Naive thymus-derived CD4-positive, alpha-beta T cell (primary cell): ENCODE data around the gene PKD2. TPM values are rescaled to one million over a fixed set of nuclear protein-coding genes. Genes with fewer than 3 reads are reported as not detected.

Experiments
- ATAC-seq: fragments of 150-1000 bp; cut with Tn5 transposase; 2 replicates; pipeline ENCODE4 v1.10.0; 2021; ENCODE audit warnings: mild to moderate bottlenecking, moderate library complexity
- CTCF ChIA-PET: fragments of 350-600 bp; sonication (Branson Sonifier 250); formaldehyde crosslinking; loops from one replicate; lab custom pipeline; 2021; ENCODE audit warnings: antibody characterized with exemption; lab: Charles Lee
- POLR2A ChIA-PET: fragments of 350-600 bp; sonication (Branson Sonifier 250); formaldehyde crosslinking; loops from one replicate; lab custom pipeline; 2021; ENCODE audit warnings: antibody characterized with exemption, inconsistent platforms; lab: Charles Lee
- DNase-seq, 9 donors: peaks; one replicate each; pipeline versions ENCODE4 v3.0.0 to v3.0.0-alpha.2; 2020 to 2022; ENCODE audit warnings: mixed read lengths in 1 of 9
- H3K27ac ChIP-seq: one replicate; pipeline ENCODE4 v1.7.0; 2013; ENCODE audit warnings: mild to moderate bottlenecking, low read depth, low read length, moderate library complexity
- H3K27me3 ChIP-seq, 2 donors: one replicate each; pipeline ENCODE4 v1.7.0; 2013; ENCODE audit warnings: low read length in 2 of 2, mild to moderate bottlenecking in 2 of 2, moderate library complexity in 2 of 2; ENCODE audit not compliant: control insufficient read depth in 2 of 2, insufficient read depth in 2 of 2
- H3K36me3 ChIP-seq, 3 experiments: 1 replicate in 2 of 3; 2 replicates in 1 of 3; pipeline ENCODE4 v1.7.0; 2013; ENCODE audit warnings: low read length in 3 of 3, mild to moderate bottlenecking in 3 of 3, moderate library complexity in 1 of 3; ENCODE audit not compliant: insufficient read depth in 3 of 3, control insufficient read depth in 2 of 3
- H3K4me1 ChIP-seq, 2 donors: one replicate each; pipeline ENCODE4 v1.7.0; 2013; ENCODE audit warnings: low read length in 2 of 2, mild to moderate bottlenecking in 2 of 2, moderate library complexity in 1 of 2; ENCODE audit not compliant: control insufficient read depth in 2 of 2, insufficient read depth in 2 of 2
- H3K4me3 ChIP-seq: 2 replicates; pipeline ENCODE4 v1.7.0; 2013; ENCODE audit warnings: mild to moderate bottlenecking, low read length
- H3K9me3 ChIP-seq, 3 experiments: 1 replicate in 2 of 3; 2 replicates in 1 of 3; pipeline ENCODE4 v1.7.0; 2013; ENCODE audit warnings: low read length in 3 of 3; ENCODE audit not compliant: control insufficient read depth in 2 of 3
- H3K27ac Mint-ChIP-seq, 9 donors: one replicate each; pipeline ENCODE4 v1.8.0; 2020 to 2022; ENCODE audit warnings: mixed read lengths in 9 of 9, mild to moderate bottlenecking in 8 of 9, moderate library complexity in 5 of 9, inconsistent platforms in 2 of 9
- H3K27me3 Mint-ChIP-seq, 5 donors: one replicate each; pipeline ENCODE4 v1.8.0; 2021 to 2022; ENCODE audit warnings: mixed read lengths in 5 of 5, mild to moderate bottlenecking in 1 of 5
- H3K36me3 Mint-ChIP-seq, 5 donors: one replicate each; pipeline ENCODE4 v1.8.0; 2020 to 2022; ENCODE audit warnings: mixed read lengths in 5 of 5, mild to moderate bottlenecking in 3 of 5, inconsistent platforms in 1 of 5
- H3K4me1 Mint-ChIP-seq, 7 donors: one replicate each; pipeline ENCODE4 v1.8.0; 2020 to 2022; ENCODE audit warnings: mixed read lengths in 7 of 7, mild to moderate bottlenecking in 3 of 7, inconsistent platforms in 1 of 7
- H3K4me3 Mint-ChIP-seq, 10 donors: one replicate each; pipeline ENCODE4 v1.8.0; 2020 to 2022; ENCODE audit warnings: mild to moderate bottlenecking in 10 of 10, mixed read lengths in 10 of 10, moderate library complexity in 6 of 10, inconsistent platforms in 2 of 10
- H3K9me3 Mint-ChIP-seq, 11 donors: one replicate each; pipeline ENCODE4 v1.8.0; 2020 to 2022; ENCODE audit warnings: mixed read lengths in 11 of 11, mild to moderate bottlenecking in 4 of 11, inconsistent platforms in 1 of 11, moderate library complexity in 1 of 11
- intact Hi-C, 2 donors: fragments of 100-400 bp; cut with micrococcal nuclease; formaldehyde crosslinking; loops; one replicate each; pipeline ENCODE4 v1.15.1; 2023
- polyA plus RNA-seq, 2 donors: library from polyadenylated mRNA; unstranded; fragments of 300-500 nt; fragmentation: Illumina TruSeq; gene quantifications; one replicate each; pipeline ENCODE4 v1.2.3, GENCODE V29; 2021
- total RNA-seq, 6 experiments: library from RNA in 5 of 6; stranded (reverse) in 5 of 6; gene quantifications; 1 replicate in 5 of 6; 2 replicates in 1 of 6; pipeline ENCODE4 v1.2.3 and lab custom pipeline; 2021 to 2026

PKD2 gene
- total RNA-seq, result 10 to 100 TPM in 1 of 5 experiments, 1 to 10 TPM in 4; 4.9 to 16.1 (median 6.8) TPM
- polyA plus RNA-seq, result 1 to 10 TPM; 2.7 to 7.1 TPM
- total RNA-seq (lab: John Stamatoyannopoulos, UW), result 15.3 reads per million, percentile 45 among the genes with 10 or more reads in this experiment

DNA sequence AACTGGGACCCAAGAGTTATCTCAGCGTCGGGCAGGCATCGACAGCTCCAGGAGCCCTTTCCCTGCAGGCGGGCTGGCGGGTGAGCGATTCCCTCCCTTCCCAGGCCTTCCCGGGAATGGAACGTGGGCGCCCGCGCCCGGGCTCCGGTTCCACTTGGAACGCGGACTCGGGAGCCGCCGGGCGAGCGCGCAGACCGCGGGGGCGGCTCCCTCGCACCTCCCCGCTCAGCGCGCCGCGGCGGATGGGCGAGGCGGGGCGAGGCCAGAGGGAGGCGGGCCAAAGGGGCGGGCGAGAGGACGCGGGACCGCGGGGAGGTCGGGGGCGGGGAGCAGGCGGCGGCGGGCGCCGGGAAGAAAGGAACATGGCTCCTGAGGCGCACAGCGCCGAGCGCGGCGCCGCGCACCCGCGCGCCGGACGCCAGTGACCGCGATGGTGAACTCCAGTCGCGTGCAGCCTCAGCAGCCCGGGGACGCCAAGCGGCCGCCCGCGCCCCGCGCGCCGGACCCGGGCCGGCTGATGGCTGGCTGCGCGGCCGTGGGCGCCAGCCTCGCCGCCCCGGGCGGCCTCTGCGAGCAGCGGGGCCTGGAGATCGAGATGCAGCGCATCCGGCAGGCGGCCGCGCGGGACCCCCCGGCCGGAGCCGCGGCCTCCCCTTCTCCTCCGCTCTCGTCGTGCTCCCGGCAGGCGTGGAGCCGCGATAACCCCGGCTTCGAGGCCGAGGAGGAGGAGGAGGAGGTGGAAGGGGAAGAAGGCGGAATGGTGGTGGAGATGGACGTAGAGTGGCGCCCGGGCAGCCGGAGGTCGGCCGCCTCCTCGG lies at the start of gene PKD2:
TSS of gene PKD2 (plus strand) at position 332 of the 818 bp plus-strand sequence. CDS start at position 431, 99 bp downstream.
- DNase-seq (peak; percentile 10 to 89 (median 54)), ATAC-seq (peak; percentile 92)
- ChIA-PET POLR2A (no interaction called here), CTCF (no interaction called here)
- Histone ChIP-seq H3K4me3 (peak within 1 kb of the TSS; percentile 61), H3K36me3 (no peaks in the 10 kb centered on the region), H3K9me3 (no peaks in the 10 kb centered on the region), H3K27me3 (no peaks in the 10 kb centered on the region), H3K27ac (peak within 1 kb of the TSS; percentile 56), H3K4me1 (peaks cover 6 to 7% of the 10 kb centered on the region in 2 donors)
- Mint-ChIP-seq H3K36me3 (peaks cover 0 to 5% (median 0%) of the 10 kb centered on the region in 5 donors), H3K4me3 (peak within 1 kb of the TSS; percentile 81 to 98 (median 94)), H3K9me3 (peaks cover 0 to 1% (median 0%) of the 10 kb centered on the region in 11 donors), H3K27me3 (peaks cover 0 to 31% (median 3%) of the 10 kb centered on the region in 5 donors), H3K27ac (peak within 1 kb of the TSS; percentile 2 to 90 (median 58)), H3K4me1 (peaks cover 19 to 42% (median 37%) of the 10 kb centered on the region in 7 donors)
- intact Hi-C loops, result loop anchor here (1.0 to 10.0 kb wide), 6 partner anchors 277 to 585 kb away; partner anchors contain the start of genes HERC3 (in 1 of the 2), HERC5 (in 1 of the 2), HERC6 (in 1 of the 2) and PPM1K (in 1 of the 2)

DNA sequence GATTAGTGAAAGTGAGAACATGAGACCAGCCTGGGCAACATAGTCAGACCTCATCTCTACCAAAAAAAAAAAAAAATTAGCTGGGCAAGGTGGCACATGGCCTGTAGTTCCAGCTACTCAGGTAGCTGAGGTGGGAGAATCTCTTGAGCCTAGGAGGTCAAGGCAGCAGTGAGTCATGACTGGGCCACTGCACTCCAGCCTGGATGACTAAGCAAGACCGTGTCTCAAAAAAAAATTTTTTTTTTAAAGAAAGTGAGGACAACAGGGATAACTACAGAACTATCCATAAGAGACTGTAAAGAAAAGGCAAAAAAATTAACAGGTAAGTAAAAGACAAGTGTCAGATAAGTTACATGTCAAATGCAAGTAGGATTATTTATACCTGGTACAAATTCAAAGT lies 45.4 kb upstream of the PKD2 start:
- Histone ChIP-seq H3K4me3 (no peak overlapping the region), H3K27ac (no peak overlapping the region), H3K4me1 (no peaks in the 10 kb centered on the region), H3K36me3 (no peaks in the 10 kb centered on the region), H3K27me3 (no peaks in the 10 kb centered on the region), H3K9me3 (no peaks in the 10 kb centered on the region)
- DNase-seq (no peak), ATAC-seq (no peak)
- intact Hi-C loops, result no loop called here
- Mint-ChIP-seq H3K36me3 (no peaks in the 10 kb centered on the region), H3K27ac (no peak overlapping the region), H3K4me3 (no peak overlapping the region), H3K27me3 (peaks cover 0 to 13% (median 0%) of the 10 kb centered on the region in 5 donors), H3K9me3 (peaks cover 0 to 3% (median 0%) of the 10 kb centered on the region in 11 donors), H3K4me1 (no peaks in the 10 kb centered on the region)
- CTCF ChIA-PET, result no interaction called here
- POLR2A ChIA-PET, result no interaction called here

DNA sequence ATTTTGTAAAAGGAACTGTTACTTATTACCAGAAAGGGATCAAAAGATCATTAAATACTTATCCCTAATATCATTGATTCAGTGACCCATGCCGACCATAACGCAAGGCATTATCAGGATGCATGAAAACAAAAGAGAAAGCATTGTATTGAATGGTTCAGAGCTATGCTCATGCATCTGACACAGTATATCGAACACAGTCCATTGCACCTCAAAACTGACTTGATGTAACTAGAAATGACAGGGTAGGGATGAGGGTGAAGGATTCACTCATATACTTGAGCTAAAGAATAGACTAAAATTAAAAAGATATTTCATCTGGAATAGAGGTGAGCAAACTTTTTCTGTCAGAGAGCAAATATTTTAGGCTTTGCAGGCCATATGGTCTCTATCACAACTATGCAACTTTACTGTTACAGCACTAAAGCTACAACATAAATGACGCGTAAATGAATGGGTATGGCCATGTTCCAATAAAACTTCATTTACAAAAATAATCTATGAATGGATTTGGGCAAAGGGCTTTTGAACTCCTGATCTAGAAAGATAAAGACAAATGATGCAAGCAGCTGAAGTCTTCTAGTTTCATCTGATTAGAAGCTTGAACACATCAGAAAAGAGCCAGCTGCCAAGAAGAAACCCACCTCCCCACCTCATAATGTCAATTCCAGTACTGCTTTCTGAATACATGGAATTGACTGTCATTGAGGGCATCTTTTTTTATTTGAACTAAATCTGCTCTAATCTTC lies 44.9 kb upstream of the PKD2 start:
- no peaks in the 10 kb centered on the region for H3K36me3 Mint-ChIP-seq
- CTCF ChIA-PET, result no interaction called here
- Histone ChIP-seq H3K36me3 (no peaks in the 10 kb centered on the region), H3K9me3 (no peaks in the 10 kb centered on the region), H3K4me3 (no peak overlapping the region), H3K27me3 (no peaks in the 10 kb centered on the region), H3K4me1 (no peaks in the 10 kb centered on the region), H3K27ac (no peak overlapping the region)
- no peak for ATAC-seq
- no peak for DNase-seq
- peaks cover 0 to 3% (median 0%) of the 10 kb centered on the region in 11 donors for H3K9me3 Mint-ChIP-seq
- no peak overlapping the region for H3K27ac Mint-ChIP-seq
- POLR2A ChIA-PET, result no interaction called here
- peaks cover 0 to 19% (median 3%) of the 10 kb centered on the region in 5 donors for H3K27me3 Mint-ChIP-seq
- intact Hi-C loops, result no loop called here
- H3K4me1 Mint-ChIP-seq, result no peaks in the 10 kb centered on the region
- H3K4me3 Mint-ChIP-seq, result no peak overlapping the region

DNA sequence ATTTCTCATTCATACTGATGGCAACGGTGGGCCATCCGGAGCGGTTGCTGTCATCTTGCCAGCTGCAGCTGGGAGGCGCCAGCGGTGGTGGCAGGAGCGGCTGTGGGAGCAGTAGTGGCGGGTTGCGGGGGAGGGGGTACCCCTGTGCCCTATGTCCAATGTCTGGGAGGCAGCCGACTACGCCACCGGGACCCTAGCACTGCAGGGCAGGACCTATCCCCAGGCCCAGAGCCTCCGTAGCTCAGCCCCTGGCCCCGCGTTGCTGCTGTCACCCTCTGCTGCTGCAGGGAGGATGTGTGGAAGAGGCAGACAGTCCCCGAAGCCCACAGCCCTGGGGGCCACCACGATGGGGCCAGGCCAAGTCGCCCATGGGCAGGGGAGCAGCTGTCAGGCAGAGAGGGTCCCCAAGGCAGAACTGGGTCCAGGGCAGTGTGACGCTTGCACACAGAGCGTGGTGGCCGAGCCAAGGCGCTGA lies 41.9 kb upstream of the PKD2 start:
- Mint-ChIP-seq H3K27me3 (peaks cover 15 to 34% (median 23%) of the 10 kb centered on the region in 5 donors), H3K4me1 (no peaks in the 10 kb centered on the region), H3K27ac (no peak overlapping the region), H3K9me3 (no peaks in the 10 kb centered on the region), H3K36me3 (no peaks in the 10 kb centered on the region), H3K4me3 (no peak overlapping the region)
- Histone ChIP-seq H3K36me3 (no peaks in the 10 kb centered on the region), H3K4me1 (no peaks in the 10 kb centered on the region), H3K4me3 (no peak overlapping the region), H3K27me3 (no peaks in the 10 kb centered on the region), H3K27ac (no peak overlapping the region), H3K9me3 (no peaks in the 10 kb centered on the region)
- ATAC-seq, result no peak
- POLR2A ChIA-PET, result no interaction called here
- CTCF ChIA-PET, result no interaction called here
- no peak for DNase-seq
- intact Hi-C loops, result no loop called here

DNA sequence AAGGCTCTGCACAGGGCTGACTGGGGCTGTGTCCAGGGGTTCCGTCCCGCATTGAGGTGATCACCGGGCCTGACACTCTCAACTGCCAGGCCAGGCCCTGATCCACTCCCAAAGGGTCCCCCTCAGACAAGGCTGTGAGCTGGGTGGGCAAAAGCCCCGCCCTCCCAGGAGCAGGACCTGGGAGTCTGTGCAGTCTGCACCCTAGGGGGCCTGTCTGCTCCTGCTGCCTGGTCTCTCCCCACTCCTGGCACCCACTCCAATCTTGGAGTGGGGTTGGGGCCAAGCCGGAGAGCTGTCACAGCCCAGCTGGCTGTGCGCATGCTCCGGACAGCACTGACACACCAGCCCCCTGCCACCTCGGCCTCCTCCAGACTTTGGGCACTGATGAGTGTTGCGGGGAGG lies 41.3 kb upstream of the PKD2 start:
- no peak for ATAC-seq
- CTCF ChIA-PET, result no interaction called here
- no peaks in the 10 kb centered on the region for H3K4me1 Mint-ChIP-seq
- H3K4me1 ChIP-seq, result no peaks in the 10 kb centered on the region
- no peak for DNase-seq
- peaks cover 17 to 36% (median 24%) of the 10 kb centered on the region in 5 donors for H3K27me3 Mint-ChIP-seq
- no peaks in the 10 kb centered on the region for H3K36me3 Mint-ChIP-seq
- H3K36me3 ChIP-seq, result no peaks in the 10 kb centered on the region
- H3K27ac ChIP-seq, result no peak overlapping the region
- POLR2A ChIA-PET, result no interaction called here
- no peak overlapping the region for H3K4me3 Mint-ChIP-seq
- intact Hi-C loops, result no loop called here
- H3K4me3 ChIP-seq, result no peak overlapping the region
- H3K9me3 Mint-ChIP-seq, result no peaks in the 10 kb centered on the region
- H3K27me3 ChIP-seq, result no peaks in the 10 kb centered on the region
- H3K27ac Mint-ChIP-seq, result no peak overlapping the region
- no peaks in the 10 kb centered on the region for H3K9me3 ChIP-seq

DNA sequence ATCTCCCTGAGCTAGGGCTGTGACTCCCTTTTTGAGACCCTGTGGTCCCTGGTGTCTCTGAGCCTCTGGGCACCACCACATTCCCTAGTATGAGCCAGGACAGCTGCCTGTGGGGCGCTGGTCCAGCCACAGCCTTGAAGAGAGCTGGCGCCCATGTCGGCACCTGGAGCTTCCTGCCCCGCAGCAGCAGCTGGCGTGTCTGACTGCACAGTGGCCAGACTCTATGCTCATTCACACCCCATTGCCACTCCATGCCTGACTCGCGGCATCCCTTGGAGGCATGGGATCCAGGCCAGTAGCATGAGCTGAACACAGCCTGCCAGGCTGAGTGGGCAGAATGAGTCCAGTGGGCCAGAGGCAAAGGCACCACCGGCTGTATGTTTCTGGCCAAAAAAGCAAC lies 40.2 kb upstream of the PKD2 start:
- H3K27me3 Mint-ChIP-seq, result peaks cover 25 to 44% (median 33%) of the 10 kb centered on the region in 5 donors
- no peak overlapping the region for H3K27ac Mint-ChIP-seq
- Histone ChIP-seq H3K9me3 (no peaks in the 10 kb centered on the region), H3K4me3 (no peak overlapping the region), H3K36me3 (no peaks in the 10 kb centered on the region), H3K4me1 (no peaks in the 10 kb centered on the region), H3K27me3 (no peaks in the 10 kb centered on the region), H3K27ac (no peak overlapping the region)
- CTCF ChIA-PET, result no interaction called here
- no peaks in the 10 kb centered on the region for H3K4me1 Mint-ChIP-seq
- DNase-seq, result no peak
- no peak overlapping the region for H3K4me3 Mint-ChIP-seq
- POLR2A ChIA-PET, result no interaction called here
- intact Hi-C loops, result no loop called here
- H3K9me3 Mint-ChIP-seq, result no peaks in the 10 kb centered on the region
- no peaks in the 10 kb centered on the region for H3K36me3 Mint-ChIP-seq
- no peak for ATAC-seq
